Immature natural killer cell (primary cell): ENCODE results near the gene SLC7A10. TPM values are rescaled to one million over a fixed set of nuclear protein-coding genes. Genes with fewer than 3 reads are reported as not detected.
"Not testable (repeated sequence)": the region's sequence is repeated elsewhere in the genome, so short reads cannot be mapped to it uniquely, and the experiment has no call there.

ENCODE experiments used
- DNase-seq, 3 donors: peaks; one replicate each; pipeline ENCODE4 v3.0.0; 2022; ENCODE audit warnings: mixed read lengths in 1 of 3
- H3K27ac Mint-ChIP-seq, 6 donors: one replicate each; pipeline ENCODE4 v1.8.0; 2020; ENCODE audit warnings: mixed read lengths in 6 of 6, mild to moderate bottlenecking in 5 of 6, inconsistent platforms in 4 of 6, moderate library complexity in 3 of 6
- H3K27me3 Mint-ChIP-seq, 3 donors: one replicate each; pipeline ENCODE4 v1.8.0; 2020 to 2021; ENCODE audit warnings: low read depth in 3 of 3, mild to moderate bottlenecking in 3 of 3, mixed read lengths in 3 of 3, moderate library complexity in 3 of 3, inconsistent platforms in 1 of 3
- H3K36me3 Mint-ChIP-seq, 3 donors: one replicate each; pipeline ENCODE4 v1.8.0; 2020; ENCODE audit warnings: mixed read lengths in 3 of 3, inconsistent platforms in 2 of 3, mild to moderate bottlenecking in 2 of 3
- H3K4me1 Mint-ChIP-seq, 2 donors: one replicate each; pipeline ENCODE4 v1.8.0; 2020; ENCODE audit warnings: inconsistent platforms in 2 of 2, mild to moderate bottlenecking in 2 of 2, mixed read lengths in 2 of 2, moderate library complexity in 1 of 2
- H3K4me3 Mint-ChIP-seq, 5 donors: one replicate each; pipeline ENCODE4 v1.8.0; 2020; ENCODE audit warnings: mild to moderate bottlenecking in 5 of 5, mixed read lengths in 5 of 5, inconsistent platforms in 3 of 5, moderate library complexity in 3 of 5
- H3K9me3 Mint-ChIP-seq, 6 donors: one replicate each; pipeline ENCODE4 v1.8.0; 2020; ENCODE audit warnings: mild to moderate bottlenecking in 6 of 6, mixed read lengths in 6 of 6, inconsistent platforms in 4 of 6, moderate library complexity in 3 of 6
- polyA plus RNA-seq, 3 donors: library from polyadenylated mRNA; unstranded; fragments of 300-500 nt; fragmentation: Illumina TruSeq; gene quantifications; one replicate each; pipeline ENCODE4 v1.2.3, GENCODE V29; 2021

The SLC7A10 gene
- polyA plus RNA-seq, 3 donors from 2014 or later: not detected

DNA sequence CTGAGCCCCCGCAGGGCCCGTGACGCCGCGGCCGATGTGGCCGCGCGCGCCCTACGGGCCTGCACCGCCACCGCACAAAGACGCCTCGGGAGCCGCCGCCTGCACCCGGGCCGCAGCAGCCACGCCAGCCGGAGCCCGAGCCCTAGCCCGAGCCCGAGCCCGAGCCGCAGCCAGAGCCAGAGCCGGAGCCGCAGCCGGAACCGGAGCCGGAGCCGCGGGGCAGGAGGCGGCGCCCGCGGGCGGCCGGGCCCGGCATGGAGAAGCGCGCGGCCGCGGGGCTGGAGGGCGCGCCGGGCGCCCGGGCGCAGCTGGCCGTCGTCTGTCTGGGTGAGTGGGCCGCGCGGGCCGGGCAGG is 31.1 kb downstream of the SLC7A10 start:
- DNase-seq: no peak
- no peak overlapping the region for H3K4me3 Mint-ChIP-seq
- H3K27me3 Mint-ChIP-seq: peaks cover 4 to 26% (median 15%) of the 10 kb centered on the region in 3 donors
- no peak overlapping the region for H3K27ac Mint-ChIP-seq
- no peaks in the 10 kb centered on the region for H3K36me3 Mint-ChIP-seq
- H3K4me1 Mint-ChIP-seq: peaks cover 0 to 4% of the 10 kb centered on the region in 2 donors
- no peaks in the 10 kb centered on the region for H3K9me3 Mint-ChIP-seq

DNA sequence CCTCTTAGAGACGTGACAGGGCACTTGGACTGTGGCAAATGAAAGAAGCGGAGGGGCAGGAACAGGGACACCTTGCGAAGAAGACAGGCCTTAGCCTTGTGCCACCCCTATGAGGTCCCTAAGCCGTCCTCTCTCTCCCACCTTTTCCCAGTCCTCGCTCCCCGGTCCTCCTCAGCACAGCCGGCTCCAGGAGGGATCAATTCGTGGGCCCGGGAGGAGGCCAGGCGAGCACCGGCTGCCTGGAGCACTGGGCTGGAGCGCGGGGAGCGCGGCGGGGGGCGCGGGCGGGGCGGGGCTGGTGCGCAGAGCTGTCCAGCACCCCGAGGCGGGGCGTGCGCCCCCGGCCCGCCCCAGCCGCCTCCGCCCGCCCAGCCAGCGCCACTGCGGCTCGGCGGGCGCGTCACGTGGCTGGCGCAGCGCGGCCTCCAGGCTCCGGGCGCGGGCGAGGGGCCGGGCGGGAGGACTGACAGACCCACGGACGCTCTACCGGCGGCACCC is 31.7 kb downstream of the SLC7A10 start, which contains the start of gene LRP3:
Gene LRP3 (plus strand): TSS at position 466 of the 498 bp plus-strand sequence. CDS start 456 bp downstream, outside the sequence.
- Mint-ChIP-seq H3K4me1 (peaks cover 0 to 4% of the 10 kb centered on the region in 2 donors), H3K27me3 (peaks cover 4 to 26% (median 15%) of the 10 kb centered on the region in 3 donors), H3K36me3 (no peaks in the 10 kb centered on the region), H3K27ac (no peak within 1 kb of the TSS), H3K9me3 (no peaks in the 10 kb centered on the region), H3K4me3 (peak within 1 kb of the TSS in 4 of 5 donors; percentile 9 to 50 (median 38))
- no peak for DNase-seq

DNA sequence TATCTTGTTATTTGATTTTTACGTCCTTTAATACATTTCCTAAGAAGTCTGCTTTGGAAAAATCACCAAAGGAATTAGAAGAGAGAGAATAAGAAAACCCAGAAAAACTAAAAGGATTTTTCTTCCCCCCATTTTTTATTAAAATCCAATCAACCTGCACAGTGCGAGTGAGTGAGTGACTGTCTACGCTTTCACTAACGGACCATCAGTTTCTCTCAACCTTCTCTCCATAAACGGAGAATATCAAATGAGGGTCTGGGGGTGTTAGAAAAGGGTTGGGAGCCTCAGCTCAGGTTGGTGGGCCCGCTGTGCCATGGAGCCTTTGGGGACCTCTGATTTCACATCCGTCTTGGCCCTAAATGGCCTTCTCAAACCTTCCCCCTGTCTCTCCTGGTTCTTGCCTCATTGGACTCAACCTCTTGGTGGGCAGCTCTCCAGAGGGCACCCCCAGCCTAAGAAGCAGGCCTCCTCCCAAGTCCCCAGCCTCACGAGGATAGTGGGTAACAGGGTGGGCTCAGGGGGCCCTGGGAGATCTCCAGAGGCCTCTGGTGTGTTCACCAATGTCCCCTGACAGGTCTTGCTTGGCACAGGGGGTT is 32.3 kb downstream of the SLC7A10 start:
- no peak for DNase-seq
- no peak overlapping the region for H3K27ac Mint-ChIP-seq
- peak overlapping the region in 4 of 5 donors; percentile 9 to 50 (median 35) for H3K4me3 Mint-ChIP-seq
- H3K9me3 Mint-ChIP-seq: no peaks in the 10 kb centered on the region
- H3K27me3 Mint-ChIP-seq: peaks cover 4 to 26% (median 15%) of the 10 kb centered on the region in 3 donors
- H3K36me3 Mint-ChIP-seq: no peaks in the 10 kb centered on the region
- peaks cover 0 to 4% of the 10 kb centered on the region in 2 donors for H3K4me1 Mint-ChIP-seq

DNA sequence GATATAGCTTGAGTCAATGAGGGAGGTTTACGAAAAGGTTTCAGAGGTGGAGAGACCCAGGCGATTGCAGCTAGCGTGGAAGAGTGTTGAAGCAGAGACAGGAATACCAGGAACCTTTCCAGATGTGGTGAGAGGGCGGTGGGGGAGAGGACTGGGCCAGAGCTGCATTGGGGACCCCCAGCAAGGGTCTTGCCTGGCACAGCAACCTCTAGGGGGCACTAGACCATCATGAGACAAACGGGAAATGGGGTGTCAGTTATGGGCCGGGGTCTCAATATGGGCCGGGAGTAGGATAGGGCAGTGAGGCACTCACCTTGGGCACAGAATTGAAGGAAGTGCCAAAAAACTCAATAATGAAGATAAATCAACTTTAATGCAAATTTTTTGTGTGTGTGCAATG is 33.6 kb downstream of the SLC7A10 start:
- DNase-seq: no peak
- Mint-ChIP-seq H3K4me3 (no peak overlapping the region), H3K27ac (no peak overlapping the region), H3K36me3 (no peaks in the 10 kb centered on the region), H3K4me1 (peaks cover 2 to 6% of the 10 kb centered on the region in 2 donors), H3K9me3 (no peaks in the 10 kb centered on the region), H3K27me3 (peaks cover 4 to 23% (median 15%) of the 10 kb centered on the region in 3 donors)

DNA sequence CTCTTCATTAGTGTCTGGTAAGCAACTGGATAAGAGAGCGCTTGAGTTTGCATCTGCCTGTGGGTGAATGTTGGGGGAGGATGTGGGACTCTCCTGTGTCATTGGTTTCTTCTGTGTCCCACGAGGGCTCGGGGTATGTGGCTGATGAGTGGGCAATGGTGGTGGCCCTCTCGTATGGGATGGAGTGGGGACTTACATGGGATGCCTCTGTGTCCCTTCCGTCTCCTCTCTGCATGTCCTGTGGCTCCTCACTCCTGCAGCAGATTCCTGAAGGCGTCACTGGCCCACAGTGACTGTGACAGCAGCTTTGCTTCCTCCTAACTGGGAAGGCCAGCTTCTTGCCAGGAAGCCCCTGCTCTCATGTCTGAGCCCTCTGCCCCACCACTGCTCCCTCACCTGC is 34.1 kb downstream of the SLC7A10 start:
- H3K27ac Mint-ChIP-seq: no peak overlapping the region
- H3K9me3 Mint-ChIP-seq: no peaks in the 10 kb centered on the region
- H3K4me1 Mint-ChIP-seq: peaks cover 7 to 11% of the 10 kb centered on the region in 2 donors
- H3K4me3 Mint-ChIP-seq: no peak overlapping the region
- H3K27me3 Mint-ChIP-seq: peaks cover 4 to 20% (median 15%) of the 10 kb centered on the region in 3 donors
- DNase-seq: no peak
- no peaks in the 10 kb centered on the region for H3K36me3 Mint-ChIP-seq

DNA sequence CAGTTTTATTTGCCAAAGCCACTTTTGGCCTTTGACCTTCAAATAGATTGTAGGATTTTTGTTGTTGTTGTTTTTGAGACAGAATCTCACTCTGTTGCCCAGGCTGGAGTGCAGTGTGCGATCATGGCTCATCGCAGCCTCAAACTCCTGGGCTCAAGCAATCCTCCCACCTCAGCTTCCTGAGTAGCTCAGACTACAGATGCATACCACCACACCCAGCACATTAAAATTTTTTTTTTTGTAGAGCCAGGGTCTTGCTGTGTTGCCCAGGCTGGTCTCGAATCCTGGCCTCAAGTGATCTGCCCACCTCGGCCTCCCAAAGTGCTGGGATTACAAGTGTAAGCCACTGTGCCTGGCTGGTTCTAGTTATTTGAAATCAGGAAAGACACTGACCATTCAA is 34.6 kb downstream of the SLC7A10 start:
- H3K4me1 Mint-ChIP-seq: peaks cover 11 to 15% of the 10 kb centered on the region in 2 donors
- not testable (repeated sequence) for H3K36me3 Mint-ChIP-seq, H3K27ac Mint-ChIP-seq, H3K4me3 Mint-ChIP-seq, H3K9me3 Mint-ChIP-seq, DNase-seq
- H3K27me3 Mint-ChIP-seq: peaks cover 4 to 20% (median 15%) of the 10 kb centered on the region in 3 donors

- Mint-ChIP-seq H3K27me3 (peaks cover 4 to 20% (median 8%) of the 10 kb centered on the region in 3 donors), H3K9me3 (no peaks in the 10 kb centered on the region), H3K36me3 (no peaks in the 10 kb centered on the region), H3K27ac (no peak overlapping the region), H3K4me3 (no peak overlapping the region), H3K4me1 (peaks cover 12 to 18% of the 10 kb centered on the region in 2 donors)
- DNase-seq: no peak
Measured at GRCh38 chr19:33189453-33189852, 36.2 kb downstream of the SLC7A10 start.

GRCh38 chr19:33187183-33187540 is 38.5 kb downstream of the SLC7A10 start:
- no peak overlapping the region for H3K4me3 Mint-ChIP-seq
- H3K27ac Mint-ChIP-seq: no peak overlapping the region
- no peaks in the 10 kb centered on the region for H3K36me3 Mint-ChIP-seq
- H3K9me3 Mint-ChIP-seq: no peaks in the 10 kb centered on the region
- H3K4me1 Mint-ChIP-seq: peaks cover 12 to 16% of the 10 kb centered on the region in 2 donors
- DNase-seq: no peak
- H3K27me3 Mint-ChIP-seq: peaks cover 0 to 10% (median 2%) of the 10 kb centered on the region in 3 donors

GRCh38 chr19:33186431-33187182 is 39.0 kb downstream of the SLC7A10 start:
- no peak for DNase-seq
- Mint-ChIP-seq H3K36me3 (no peaks in the 10 kb centered on the region), H3K27ac (no peak overlapping the region), H3K9me3 (no peaks in the 10 kb centered on the region), H3K4me3 (peak overlapping the region in 3 of 5 donors; percentile 38 to 46 (median 44)), H3K27me3 (peaks cover 0 to 9% (median 0%) of the 10 kb centered on the region in 3 donors), H3K4me1 (peaks cover 12 to 16% of the 10 kb centered on the region in 2 donors)

- H3K4me1 Mint-ChIP-seq: peaks cover 37 to 46% of the 10 kb centered on the region in 2 donors
- no peak for DNase-seq
- no peaks in the 10 kb centered on the region for H3K36me3 Mint-ChIP-seq
- peaks cover 12 to 21% (median 15%) of the 10 kb centered on the region in 3 donors for H3K27me3 Mint-ChIP-seq
- peak overlapping the region; percentile 96 to 99 (median 99) for H3K27ac Mint-ChIP-seq
- peak overlapping the region; percentile 92 to 99 (median 99) for H3K4me3 Mint-ChIP-seq
- H3K9me3 Mint-ChIP-seq: peaks cover 0 to 4% (median 2%) of the 10 kb centered on the region in 6 donors
Measured at GRCh38 chr19:33177417-33177979, 48.2 kb downstream of the SLC7A10 start.

GRCh38 chr19:33176670-33177416 is 48.8 kb downstream of the SLC7A10 start:
- DNase-seq: peak; percentile 99
- Mint-ChIP-seq H3K4me1 (peaks cover 43 to 53% of the 10 kb centered on the region in 2 donors), H3K36me3 (no peaks in the 10 kb centered on the region), H3K27me3 (peaks cover 12 to 21% (median 15%) of the 10 kb centered on the region in 3 donors), H3K27ac (peak overlapping the region; percentile 96 to 99 (median 99)), H3K9me3 (peaks cover 0 to 4% (median 2%) of the 10 kb centered on the region in 6 donors), H3K4me3 (peak overlapping the region; percentile 92 to 99 (median 99))

DNA sequence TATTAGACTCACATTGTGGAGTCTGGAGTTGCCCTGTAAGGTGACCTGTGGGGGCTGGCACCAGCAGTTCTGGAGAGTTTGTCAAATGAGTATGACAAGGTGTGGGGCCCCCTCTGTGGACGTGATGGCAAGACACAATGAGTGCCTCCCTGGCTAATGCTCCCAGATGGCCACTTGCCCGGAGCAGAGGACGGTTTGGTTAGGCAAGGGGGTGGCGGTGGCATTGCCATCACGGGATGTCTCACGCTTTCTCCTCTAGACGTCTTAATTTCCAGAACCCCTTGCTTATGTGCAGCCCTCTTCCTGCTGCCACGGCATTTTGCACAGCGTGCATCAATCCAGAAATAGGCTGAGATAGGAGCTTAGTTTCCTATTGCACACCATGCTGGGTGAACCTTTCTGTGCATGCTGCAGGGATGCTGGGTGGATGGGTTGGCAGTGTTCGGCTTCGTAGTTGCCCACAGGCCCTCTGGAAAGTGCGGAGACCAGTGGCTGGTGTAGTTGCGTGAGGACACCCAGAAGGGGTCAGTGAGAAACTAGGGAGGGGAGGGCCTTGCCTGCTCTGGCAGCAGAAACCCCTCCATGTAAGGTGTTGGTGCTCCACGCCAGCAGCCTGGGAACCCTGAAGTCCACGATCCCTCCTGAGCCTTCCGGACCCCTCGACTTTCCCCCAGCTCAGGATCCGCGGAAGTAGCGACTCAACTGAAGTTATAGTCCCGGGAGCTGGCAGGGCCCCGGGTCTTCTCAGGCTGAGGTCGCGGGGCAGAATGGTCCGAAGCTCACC is 49.6 kb downstream of the SLC7A10 start:
- H3K4me1 Mint-ChIP-seq: peaks cover 46 to 59% of the 10 kb centered on the region in 2 donors
- H3K9me3 Mint-ChIP-seq: peaks cover 0 to 4% (median 2%) of the 10 kb centered on the region in 6 donors
- H3K27ac Mint-ChIP-seq: peak overlapping the region; percentile 96 to 99 (median 99)
- no peak for DNase-seq
- H3K27me3 Mint-ChIP-seq: peaks cover 12 to 21% (median 15%) of the 10 kb centered on the region in 3 donors
- no peaks in the 10 kb centered on the region for H3K36me3 Mint-ChIP-seq
- peak overlapping the region; percentile 92 to 99 (median 99) for H3K4me3 Mint-ChIP-seq
